NCI-H128 (cell line): Measurements from ENCODE around the gene DCAF5.

Experiments
- DNase-seq: peaks from one replicate; lab custom pipeline; 2025; ENCODE audit not compliant: unreplicated experiment; lab: John Stamatoyannopoulos, UW

Gene DCAF5

GRCh38 chr14:69010648-69011047, 142.3 kb downstream of the DCAF5 start:
- no peak for DNase-seq

- DNase-seq, result no peak
These were observed 144.5 kb downstream of the DCAF5 start for GRCh38 chr14:69008421-69008884.

GRCh38 chr14:69006346-69006745, 146.6 kb downstream of the DCAF5 start:
- DNase-seq, result no peak

- DNase-seq, result no peak
These were observed 147.3 kb downstream of the DCAF5 start for GRCh38 chr14:69005432-69006148.

- DNase-seq, result no peak
These were observed 148.0 kb downstream of the DCAF5 start for GRCh38 chr14:69004731-69005431.

GRCh38 chr14:69003626-69004025, 149.3 kb downstream of the DCAF5 start:
- no peak for DNase-seq

GRCh38 chr14:69002069-69002468, 150.8 kb downstream of the DCAF5 start:
- DNase-seq, result no peak

- DNase-seq, result no peak
These were observed 151.5 kb downstream of the DCAF5 start for GRCh38 chr14:69001375-69001774.
